BJ (cell line): Measurements from ENCODE around the gene CR1. TPM values are rescaled to one million over a fixed set of nuclear protein-coding genes. Genes with fewer than 3 reads are reported as not detected.

ENCODE experiments used
- CTCF ChIA-PET: fragments of 350-600 bp; formaldehyde crosslinking; extraction: SDS; loops from one replicate; lab custom pipeline; 2021; ENCODE audit warnings: antibody characterized with exemption, inconsistent platforms; lab: Yijun Ruan, JAX
- POLR2A ChIA-PET: fragments of 300-600 bp; sonication (Branson Sonifier 250); formaldehyde crosslinking; extraction: SDS; loops from one replicate; lab custom pipeline; 2021; ENCODE audit warnings: antibody characterized with exemption; lab: Charles Lee
- DNase-seq: peaks from one replicate; pipeline ENCODE4 v3.0.0-alpha.2; 2011; ENCODE audit warnings: low read depth
- H3K27me3 ChIP-seq: 2 replicates; pipeline ENCODE4 v1.6.0; 2011; ENCODE audit warnings: low read length; ENCODE audit not compliant: control insufficient read depth, insufficient read depth
- H3K36me3 ChIP-seq: 2 replicates; pipeline ENCODE4 v1.5.1; 2011; ENCODE audit warnings: low read length; ENCODE audit not compliant: control insufficient read depth, insufficient read depth
- H3K4me3 ChIP-seq: 2 replicates; pipeline ENCODE4 v1.5.1; 2011; ENCODE audit warnings: low read depth, mild to moderate bottlenecking, control low read depth, low read length
- polyA minus RNA-seq: library from RNA; depleted of rRNA, polyadenylated mRNA; stranded (reverse); fragments of >200 nt; gene quantifications from 2 replicates; pipeline ENCODE4 v1.2.3, GENCODE V29; 2011; rRNA and poly(A)+ RNA removed
- polyA plus RNA-seq: library from polyadenylated mRNA; depleted of rRNA; stranded (reverse); fragments of >200 nt; gene quantifications from 2 replicates; pipeline ENCODE4 v1.2.3, GENCODE V29; 2011; rRNA removed
- TF ChIP-seq, protein P1 (sequence below): IDR thresholded peaks from 2 replicates; pipeline ENCODE4 v1.5.1; 2011; ENCODE audit warnings: low read depth, mild to moderate bottlenecking, control low read depth, inconsistent platforms, low read length, moderate library complexity; ENCODE audit not compliant: insufficient read depth

CR1 gene
- polyA plus RNA-seq (not detected in 2 replicates), polyA minus RNA-seq (not detected in 2 replicates)

DNA sequence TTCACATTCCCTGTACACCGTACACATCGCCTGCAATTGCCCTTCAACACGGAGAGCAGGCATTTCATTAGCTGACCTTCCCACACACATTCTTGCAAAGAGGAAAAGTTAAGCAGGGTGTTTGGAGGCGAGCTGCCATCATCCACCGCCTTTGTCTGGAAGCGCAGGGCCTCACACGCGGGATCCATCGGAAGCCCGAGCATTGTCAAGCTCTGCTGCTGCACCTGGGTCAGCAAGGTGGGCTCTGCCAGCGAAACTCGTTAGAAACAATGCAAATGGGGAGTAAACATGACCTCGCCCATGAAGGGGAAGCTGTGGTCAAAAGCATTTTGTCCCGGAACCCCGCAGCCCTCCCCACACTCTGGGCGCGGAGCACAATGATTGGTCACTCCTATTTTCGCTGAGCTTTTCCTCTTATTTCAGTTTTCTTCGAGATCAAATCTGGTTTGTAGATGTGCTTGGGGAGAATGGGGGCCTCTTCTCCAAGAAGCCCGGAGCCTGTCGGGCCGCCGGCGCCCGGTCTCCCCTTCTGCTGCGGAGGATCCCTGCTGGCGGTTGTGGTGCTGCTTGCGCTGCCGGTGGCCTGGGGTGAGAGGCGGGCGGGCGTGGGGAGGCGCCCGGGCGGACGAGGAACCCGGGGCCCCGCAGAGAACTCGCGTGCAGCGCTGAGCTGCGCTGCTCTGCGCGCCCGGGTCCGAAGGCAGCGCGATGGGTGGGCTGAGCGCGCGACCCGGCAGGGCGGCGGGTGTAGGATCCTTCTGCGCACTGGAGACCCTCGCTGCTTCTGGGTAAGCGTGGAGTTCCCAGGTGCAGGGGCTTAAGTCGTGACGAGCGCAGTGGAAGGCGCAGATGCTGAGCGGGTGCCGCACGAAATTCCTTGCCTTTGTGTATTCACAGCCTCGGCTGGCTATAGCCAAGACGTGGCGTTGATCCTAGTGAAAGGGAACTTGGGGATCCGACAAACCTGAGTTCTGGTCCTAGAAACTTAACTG lies at the start of gene CR1:
Gene CR1, plus strand, starts transcription at position 357 of the 992 bp plus-strand sequence. Its CDS starts 111 bp downstream, at position 468.
- H3K36me3 ChIP-seq: no peaks in the 10 kb centered on the region
- TF ChIP-seq, protein P1, sequence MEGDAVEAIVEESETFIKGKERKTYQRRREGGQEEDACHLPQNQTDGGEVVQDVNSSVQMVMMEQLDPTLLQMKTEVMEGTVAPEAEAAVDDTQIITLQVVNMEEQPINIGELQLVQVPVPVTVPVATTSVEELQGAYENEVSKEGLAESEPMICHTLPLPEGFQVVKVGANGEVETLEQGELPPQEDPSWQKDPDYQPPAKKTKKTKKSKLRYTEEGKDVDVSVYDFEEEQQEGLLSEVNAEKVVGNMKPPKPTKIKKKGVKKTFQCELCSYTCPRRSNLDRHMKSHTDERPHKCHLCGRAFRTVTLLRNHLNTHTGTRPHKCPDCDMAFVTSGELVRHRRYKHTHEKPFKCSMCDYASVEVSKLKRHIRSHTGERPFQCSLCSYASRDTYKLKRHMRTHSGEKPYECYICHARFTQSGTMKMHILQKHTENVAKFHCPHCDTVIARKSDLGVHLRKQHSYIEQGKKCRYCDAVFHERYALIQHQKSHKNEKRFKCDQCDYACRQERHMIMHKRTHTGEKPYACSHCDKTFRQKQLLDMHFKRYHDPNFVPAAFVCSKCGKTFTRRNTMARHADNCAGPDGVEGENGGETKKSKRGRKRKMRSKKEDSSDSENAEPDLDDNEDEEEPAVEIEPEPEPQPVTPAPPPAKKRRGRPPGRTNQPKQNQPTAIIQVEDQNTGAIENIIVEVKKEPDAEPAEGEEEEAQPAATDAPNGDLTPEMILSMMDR: no peak
- peaks cover 11% of the 10 kb centered on the region for H3K27me3 ChIP-seq
- no peak within 1 kb of the TSS for H3K4me3 ChIP-seq
- ChIA-PET POLR2A (no interaction called here), CTCF (no interaction called here)
- no peak for DNase-seq

DNA sequence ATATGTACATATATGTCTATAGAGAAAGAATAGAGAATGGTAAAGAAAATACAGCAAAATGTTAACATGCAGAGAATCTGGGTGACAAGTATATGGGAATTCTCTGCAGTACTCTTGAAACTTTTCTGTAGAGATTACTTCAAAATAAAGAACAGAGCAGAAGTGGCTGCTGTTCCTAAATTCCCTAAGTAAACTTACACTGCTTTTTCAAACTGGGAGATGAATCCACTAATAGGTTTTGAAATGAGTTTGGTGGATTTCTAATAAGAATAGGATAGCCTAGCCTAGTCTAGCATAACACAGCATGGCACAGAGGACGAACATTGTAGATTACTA lies 42.3 kb upstream of the CR1 start:
- Histone ChIP-seq H3K4me3 (no peak overlapping the region), H3K36me3 (no peaks in the 10 kb centered on the region), H3K27me3 (peaks cover 25% of the 10 kb centered on the region)
- CTCF ChIA-PET: interaction anchor here (1.1 kb wide), 1 partner anchor 46 kb away, joined by 3 read pairs; no protein-coding TSS in a partner anchor
- no peak for DNase-seq
- POLR2A ChIA-PET: no interaction called here
- TF ChIP-seq, protein P1: no peak

DNA sequence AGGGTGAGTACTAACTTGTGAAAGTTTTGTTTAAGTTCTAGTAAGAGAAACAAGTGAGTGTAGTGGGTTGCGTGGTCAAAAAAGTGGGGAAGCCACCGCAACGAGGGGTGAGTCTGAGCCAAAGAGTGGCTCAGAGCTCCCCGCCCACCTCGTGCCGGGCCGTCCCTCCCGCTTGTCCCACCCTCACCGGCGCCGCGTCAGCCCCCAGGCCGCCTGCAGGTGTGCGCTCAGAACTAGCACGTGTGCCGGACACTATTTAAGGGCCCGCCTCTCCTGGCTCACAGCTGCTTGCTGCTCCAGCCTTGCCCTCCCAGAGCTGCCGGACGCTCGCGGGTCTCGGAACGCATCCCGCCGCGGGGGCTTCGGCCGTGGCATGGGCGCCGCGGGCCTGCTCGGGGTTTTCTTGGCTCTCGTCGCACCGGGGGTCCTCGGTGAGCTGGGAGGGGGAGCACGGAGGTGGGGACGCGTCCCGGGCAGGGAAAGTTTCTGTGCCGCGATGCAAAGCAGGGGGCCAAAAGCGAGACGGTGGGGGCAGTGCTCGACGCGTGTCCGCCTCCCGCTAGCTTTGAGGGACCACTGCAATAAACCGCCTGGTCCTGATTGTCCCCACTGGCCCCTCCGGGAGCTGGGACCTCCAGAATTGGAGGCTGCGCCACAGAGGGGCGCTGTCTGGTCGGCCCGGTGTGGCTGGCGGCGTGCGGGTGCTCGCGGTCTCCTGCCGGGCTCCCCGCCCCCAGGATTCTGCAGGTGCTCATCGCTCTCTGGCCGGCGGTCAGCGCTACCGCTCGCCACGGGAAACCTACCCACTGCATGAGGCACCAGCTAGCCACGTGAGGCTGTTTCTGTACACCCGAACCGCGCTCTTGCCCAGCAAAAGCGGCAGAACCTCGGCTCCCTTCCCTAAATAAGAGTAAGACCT lies 41.7 kb upstream of the CR1 start, which contains the start of gene CR2:
Gene CR2, plus strand, starts transcription at position 283 of the 919 bp plus-strand sequence. Its CDS starts 91 bp downstream, at position 374.
- no peak for DNase-seq
- POLR2A ChIA-PET: no interaction called here
- H3K4me3 ChIP-seq: no peak within 1 kb of the TSS; the same call in 1 of the 2 replicates

DNA sequence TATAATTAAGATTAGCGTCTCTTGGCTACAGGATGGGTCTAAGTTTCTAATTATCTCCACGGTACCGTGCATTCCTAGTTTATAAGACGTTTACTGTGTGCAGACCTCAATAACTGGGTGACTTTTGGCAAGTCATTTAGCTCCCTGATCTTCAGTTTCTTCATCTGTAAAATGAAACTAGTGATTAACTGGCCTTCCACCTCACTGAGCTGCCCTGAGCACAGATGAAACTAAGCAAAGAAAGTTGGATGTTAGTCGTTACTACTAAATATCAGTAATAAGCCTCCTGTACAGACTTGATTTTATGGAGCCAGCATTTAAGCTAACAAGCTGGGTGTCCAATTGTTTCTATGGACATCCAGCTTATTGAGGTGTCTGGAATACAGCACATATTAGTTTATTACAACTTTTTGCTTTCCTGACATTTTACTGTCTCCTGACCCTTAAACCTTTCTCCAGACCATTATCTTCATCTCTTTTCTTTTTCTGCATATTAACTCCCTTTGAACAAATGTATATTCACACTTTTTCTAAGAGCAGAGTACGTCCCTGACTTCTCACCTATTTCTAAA lies 40.7 kb upstream of the CR1 start:
- no peak for DNase-seq
- Histone ChIP-seq H3K27me3 (peaks cover 25% of the 10 kb centered on the region), H3K36me3 (no peaks in the 10 kb centered on the region), H3K4me3 (no peak overlapping the region)
- ChIA-PET POLR2A (no interaction called here), CTCF (interaction anchor here (1.4 kb wide), 2 partner anchors 15 to 44 kb away, joined by 3 read pairs; no protein-coding TSS in a partner anchor)
- TF ChIP-seq, protein P1: no peak

More for the DNA sequence above, 41.7 kb upstream of the CR1 start, which contains the start of gene CR2:
- H3K27me3 ChIP-seq: peaks cover 25% of the 10 kb centered on the region
- TF ChIP-seq, protein P1: no peak
- CTCF ChIA-PET: interaction anchor here (1.1 to 1.4 kb wide), 2 partner anchors 45 to 46 kb away, joined by 3 read pairs; no protein-coding TSS in a partner anchor
- H3K36me3 ChIP-seq: no peaks in the 10 kb centered on the region
